Central memory CD8-positive, alpha-beta T cell (primary cell): Measurements from ENCODE around the gene ZNF143.
"Not testable (repeated sequence)": the region's sequence is repeated elsewhere in the genome, so short reads cannot be mapped to it uniquely, and the experiment has no call there.

Experiments used
- ATAC-seq: fragments of 150-1000 bp; cut with Tn5 transposase; replicated peaks from 2 replicates; pipeline ENCODE4 v1.10.0; 2022; ENCODE audit warnings: mild to moderate bottlenecking, moderate FRiP score, moderate number of reproducible peaks; ENCODE audit not compliant: poor library complexity, severe bottlenecking; ENCODE audit errors: extremely low read depth
- DNase-seq, 2 donors: peaks; one replicate each; pipeline ENCODE4 v3.0.0; 2021; ENCODE audit warnings: low spot score in 2 of 2
- H3K27ac Mint-ChIP-seq: one replicate; pipeline ENCODE4 v1.8.0; 2022; ENCODE audit warnings: low read depth, mild to moderate bottlenecking, moderate library complexity, mixed read lengths
- H3K27me3 Mint-ChIP-seq: one replicate; pipeline ENCODE4 v1.8.0; 2022; ENCODE audit warnings: mixed read lengths
- H3K36me3 Mint-ChIP-seq: one replicate; pipeline ENCODE4 v1.8.0; 2022; ENCODE audit warnings: mild to moderate bottlenecking, moderate library complexity, mixed read lengths; ENCODE audit not compliant: insufficient read depth
- H3K4me1 Mint-ChIP-seq: one replicate; pipeline ENCODE4 v1.8.0; 2022; ENCODE audit warnings: mixed read lengths
- H3K4me3 Mint-ChIP-seq: one replicate; pipeline ENCODE4 v1.8.0; 2022; ENCODE audit warnings: mild to moderate bottlenecking, moderate library complexity, mixed read lengths
- H3K9me3 Mint-ChIP-seq: one replicate; pipeline ENCODE4 v1.8.0; 2022; ENCODE audit warnings: mixed read lengths

Gene ZNF143

DNA sequence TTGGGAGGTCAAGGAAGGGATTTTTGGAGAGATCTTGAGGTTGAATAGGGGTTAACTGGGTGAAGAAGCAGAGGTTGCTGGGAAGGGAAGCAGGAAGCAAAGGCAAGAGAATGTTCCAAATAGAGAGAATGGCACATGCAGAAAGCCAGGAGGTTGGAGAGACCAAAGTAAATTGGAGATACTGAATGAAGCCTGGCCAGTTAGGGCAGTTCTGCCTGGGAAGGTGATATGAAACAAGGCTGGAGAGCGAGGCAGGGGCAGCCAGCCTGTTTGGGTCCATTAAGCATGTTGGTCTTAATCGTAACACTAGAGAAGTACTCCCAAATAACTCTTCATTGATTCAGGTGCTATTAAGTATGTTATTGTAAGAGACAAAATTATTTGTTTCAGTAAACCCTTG, 48.2 kb downstream of the ZNF143 start:
- Mint-ChIP-seq H3K36me3 (peaks cover 48% of the 10 kb centered on the region), H3K27ac (no peak overlapping the region)

DNA sequence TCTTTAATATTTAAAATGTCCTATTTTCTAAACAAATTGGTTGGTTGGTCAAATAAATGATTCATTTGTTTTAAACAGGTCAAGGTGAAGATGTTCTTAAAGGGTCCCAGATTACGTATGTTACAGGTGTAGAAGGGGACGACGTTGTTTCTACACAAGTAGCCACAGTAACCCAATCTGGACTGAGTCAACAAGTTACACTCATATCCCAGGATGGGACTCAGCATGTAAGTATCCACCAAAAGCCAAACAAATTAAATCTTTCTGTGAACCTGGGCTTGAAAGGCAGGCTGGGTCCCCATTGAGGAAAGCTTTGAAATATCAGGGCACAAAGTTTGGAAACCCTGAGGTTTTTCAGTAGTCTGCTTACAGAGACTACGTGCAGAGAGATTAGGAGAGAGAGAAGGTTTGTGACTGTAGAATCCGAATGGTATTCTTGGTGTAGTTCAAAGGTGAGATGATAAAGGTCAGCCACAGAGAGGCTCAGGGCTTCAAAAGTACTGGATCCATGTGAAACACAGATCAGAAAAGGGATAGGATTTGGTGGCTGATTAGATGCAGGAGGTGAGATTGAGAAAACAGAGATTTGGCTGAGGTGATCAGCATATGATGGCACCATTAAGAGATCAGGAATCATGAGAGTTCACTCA, 51.7 kb downstream of the ZNF143 start:
- H3K9me3 Mint-ChIP-seq, result no peaks in the 10 kb centered on the region
- H3K4me3 Mint-ChIP-seq, result no peak overlapping the region
- ATAC-seq, result no peak
- H3K4me1 Mint-ChIP-seq, result peaks cover 12% of the 10 kb centered on the region
- no peaks in the 10 kb centered on the region for H3K27me3 Mint-ChIP-seq
- DNase-seq, result no peak
- H3K36me3 Mint-ChIP-seq, result peaks cover 58% of the 10 kb centered on the region
- H3K27ac Mint-ChIP-seq, result no peak overlapping the region

More for the DNA sequence above, 48.2 kb downstream of the ZNF143 start:
- no peak for DNase-seq
- Mint-ChIP-seq H3K4me3 (no peak overlapping the region), H3K27me3 (no peaks in the 10 kb centered on the region), H3K9me3 (no peaks in the 10 kb centered on the region), H3K4me1 (peaks cover 17% of the 10 kb centered on the region)
- no peak for ATAC-seq

DNA sequence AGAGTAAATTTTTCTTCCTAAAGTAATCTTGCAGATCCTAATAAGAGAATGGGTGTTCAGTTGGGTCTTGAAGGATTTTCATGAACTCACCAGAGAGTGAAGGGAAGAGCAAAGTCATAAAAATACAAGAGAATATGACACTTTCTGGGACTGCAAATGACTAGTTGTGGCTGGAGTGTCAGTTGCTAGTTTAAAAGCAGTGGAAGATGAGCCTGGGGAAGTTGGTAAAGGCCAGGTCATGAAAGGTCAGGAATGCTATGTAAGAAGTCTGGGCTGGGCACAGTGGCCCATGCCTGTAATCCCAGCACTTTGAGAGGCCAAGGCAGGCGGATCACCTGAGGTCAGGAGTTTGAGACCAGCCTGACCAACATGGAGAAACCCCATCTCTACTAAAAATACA, 53.8 kb downstream of the ZNF143 start:
- H3K9me3 Mint-ChIP-seq, H3K27me3 Mint-ChIP-seq, DNase-seq, ATAC-seq, H3K4me3 Mint-ChIP-seq: not testable (repeated sequence)
- Mint-ChIP-seq H3K4me1 (peaks cover 10% of the 10 kb centered on the region), H3K36me3 (peaks cover 67% of the 10 kb centered on the region), H3K27ac (peak overlapping the region; percentile 13)

DNA sequence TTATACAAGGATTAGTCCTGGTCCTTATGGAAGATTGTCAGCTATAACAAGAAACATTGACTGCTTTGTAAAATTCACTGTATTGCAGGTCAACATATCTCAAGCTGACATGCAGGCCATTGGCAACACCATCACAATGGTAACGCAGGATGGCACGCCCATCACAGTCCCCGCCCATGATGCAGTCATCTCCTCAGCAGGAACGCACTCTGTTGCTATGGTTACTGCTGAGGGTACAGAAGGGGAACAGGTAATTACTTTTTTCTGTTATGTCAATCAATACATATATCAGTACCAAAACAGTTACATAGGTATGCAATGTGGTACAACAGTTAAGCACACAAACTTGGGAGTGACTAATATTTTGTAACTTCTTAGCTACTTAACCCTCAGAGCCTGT, 55.3 kb downstream of the ZNF143 start:
- Mint-ChIP-seq H3K27ac (no peak overlapping the region), H3K36me3 (peaks cover 67% of the 10 kb centered on the region), H3K27me3 (no peaks in the 10 kb centered on the region), H3K9me3 (no peaks in the 10 kb centered on the region), H3K4me3 (no peak overlapping the region), H3K4me1 (no peaks in the 10 kb centered on the region)
- DNase-seq, result no peak
- no peak for ATAC-seq

DNA sequence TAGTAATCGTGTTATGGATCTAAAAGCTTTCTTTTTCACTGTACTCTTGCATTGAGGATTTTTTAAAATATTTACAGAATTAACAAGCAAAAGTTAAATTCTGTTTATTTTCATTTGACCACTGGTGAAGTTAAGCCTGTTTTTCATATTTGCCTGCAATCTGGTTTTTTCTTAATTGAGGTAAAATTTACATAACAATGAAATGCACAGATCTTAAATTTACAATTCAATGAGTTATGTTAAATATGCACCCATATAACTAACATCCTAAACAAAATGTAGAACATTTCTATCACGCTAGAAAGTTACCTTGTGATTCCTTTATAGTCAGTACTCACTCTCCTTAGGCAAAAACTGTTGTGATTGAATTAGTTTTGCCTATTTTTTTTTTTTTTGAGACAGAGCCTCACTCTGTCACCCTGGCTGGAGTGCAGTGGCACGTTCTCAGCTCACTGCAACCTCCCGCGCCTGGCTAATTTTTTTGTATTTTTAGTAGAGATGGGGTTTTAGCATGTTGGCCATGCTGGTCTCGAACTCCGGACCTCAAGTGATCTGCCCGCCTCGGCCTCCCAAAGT, 58.1 kb downstream of the ZNF143 start:
- ATAC-seq (no peak), DNase-seq (no peak)
- H3K27me3 Mint-ChIP-seq, result no peaks in the 10 kb centered on the region
- no peaks in the 10 kb centered on the region for H3K9me3 Mint-ChIP-seq
- H3K27ac Mint-ChIP-seq, result no peak overlapping the region
- no peaks in the 10 kb centered on the region for H3K4me1 Mint-ChIP-seq
- H3K4me3 Mint-ChIP-seq, result no peak overlapping the region
- H3K36me3 Mint-ChIP-seq, result peaks cover 53% of the 10 kb centered on the region

DNA sequence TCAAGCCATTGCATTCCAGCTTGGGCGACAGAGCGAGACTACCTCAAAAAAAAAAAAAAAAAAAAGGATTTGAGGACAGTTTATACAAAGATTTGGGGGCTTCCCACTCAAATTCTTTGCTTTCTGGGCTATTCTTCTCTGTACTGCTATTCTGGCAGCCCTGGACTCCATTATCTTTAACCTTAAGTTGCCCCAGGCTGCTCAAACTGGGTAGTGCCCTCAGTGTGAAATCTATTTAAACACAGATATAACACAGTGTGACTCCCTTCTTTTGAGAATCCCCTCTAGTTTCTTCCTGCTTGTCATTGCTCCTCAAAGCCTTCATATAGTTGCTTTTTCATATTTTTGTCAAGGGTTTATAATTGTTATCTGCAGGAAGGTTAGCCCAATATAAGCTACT, 63.2 kb downstream of the ZNF143 start:
- no peak for DNase-seq
- Mint-ChIP-seq H3K27ac (no peak overlapping the region), H3K4me3 (no peak overlapping the region), H3K27me3 (no peaks in the 10 kb centered on the region), H3K36me3 (peaks cover 39% of the 10 kb centered on the region), H3K4me1 (no peaks in the 10 kb centered on the region), H3K9me3 (no peaks in the 10 kb centered on the region)
- ATAC-seq, result no peak

DNA sequence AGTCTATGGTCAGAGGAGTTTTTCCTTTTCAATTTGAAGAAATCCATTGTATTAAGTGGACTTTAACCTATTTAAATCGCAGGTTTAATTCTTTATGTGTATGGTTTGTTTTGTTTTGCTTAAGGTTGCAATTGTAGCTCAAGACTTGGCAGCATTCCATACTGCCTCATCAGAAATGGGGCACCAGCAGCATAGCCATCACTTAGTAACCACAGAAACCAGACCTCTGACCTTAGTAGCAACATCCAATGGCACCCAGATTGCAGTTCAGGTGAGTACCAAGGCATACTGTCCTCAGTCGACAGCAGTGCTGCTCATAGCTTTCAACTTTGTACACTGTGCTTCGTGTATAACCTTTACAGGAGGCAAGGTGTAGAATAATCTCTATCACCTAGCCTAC, 64.3 kb downstream of the ZNF143 start:
- ATAC-seq (no peak), DNase-seq (no peak)
- no peak overlapping the region for H3K4me3 Mint-ChIP-seq
- H3K4me1 Mint-ChIP-seq, result no peaks in the 10 kb centered on the region
- peaks cover 33% of the 10 kb centered on the region for H3K36me3 Mint-ChIP-seq
- no peak overlapping the region for H3K27ac Mint-ChIP-seq
- H3K9me3 Mint-ChIP-seq, result no peaks in the 10 kb centered on the region
- H3K27me3 Mint-ChIP-seq, result no peaks in the 10 kb centered on the region

DNA sequence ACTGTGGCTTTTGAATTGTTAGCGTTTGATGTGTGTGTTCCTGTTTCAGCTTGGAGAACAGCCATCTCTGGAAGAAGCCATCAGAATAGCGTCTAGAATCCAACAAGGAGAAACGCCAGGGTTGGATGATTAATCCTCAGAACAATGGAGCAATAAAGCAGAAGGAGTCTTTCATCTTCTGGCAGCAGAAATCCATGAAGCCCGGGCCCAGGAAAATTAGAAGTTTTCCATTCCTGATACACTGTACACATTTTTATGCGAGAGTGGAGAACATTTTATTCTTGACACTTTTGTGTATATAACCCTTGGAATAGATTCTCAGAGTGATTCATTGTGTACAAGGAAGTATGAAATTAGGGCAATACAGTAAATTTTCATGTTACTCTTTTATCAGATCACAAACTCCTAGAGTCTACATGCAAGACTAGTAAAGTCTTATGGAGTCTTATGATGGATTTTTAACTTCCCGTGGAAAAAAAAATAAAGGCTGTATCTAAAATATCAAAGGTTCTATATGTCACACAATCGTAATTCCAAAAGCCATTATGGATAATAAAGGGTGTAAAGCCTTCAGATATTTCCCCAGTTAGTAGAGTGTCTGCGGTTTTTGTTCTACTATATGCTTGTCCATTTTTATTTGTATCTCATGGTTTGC, 66.8 kb downstream of the ZNF143 start:
- Mint-ChIP-seq H3K4me3 (no peak overlapping the region), H3K27me3 (no peaks in the 10 kb centered on the region), H3K36me3 (peaks cover 24% of the 10 kb centered on the region), H3K9me3 (no peaks in the 10 kb centered on the region), H3K27ac (no peak overlapping the region), H3K4me1 (no peaks in the 10 kb centered on the region)
- DNase-seq (no peak), ATAC-seq (no peak)

DNA sequence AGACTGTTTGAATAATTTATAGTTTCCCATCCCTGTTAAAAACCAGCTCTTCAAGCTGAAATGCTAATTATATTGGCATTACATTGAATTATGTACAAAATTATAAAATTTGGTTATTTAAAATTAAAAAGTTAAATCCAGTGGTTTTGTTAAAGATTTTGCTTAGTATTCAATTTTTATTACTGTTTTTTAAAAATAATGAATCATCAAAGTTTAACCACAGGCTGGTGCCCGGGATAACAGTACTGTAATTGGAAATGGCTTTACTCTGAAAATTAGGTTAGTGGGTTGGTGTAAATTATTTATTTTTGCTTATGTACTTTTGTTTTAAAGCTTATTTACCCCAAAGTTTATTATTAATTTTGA, 67.3 kb downstream of the ZNF143 start:
- DNase-seq (no peak), ATAC-seq (no peak)
- Mint-ChIP-seq H3K4me3 (no peak overlapping the region), H3K27ac (no peak overlapping the region), H3K4me1 (no peaks in the 10 kb centered on the region), H3K27me3 (no peaks in the 10 kb centered on the region), H3K9me3 (no peaks in the 10 kb centered on the region), H3K36me3 (peaks cover 23% of the 10 kb centered on the region)

DNA sequence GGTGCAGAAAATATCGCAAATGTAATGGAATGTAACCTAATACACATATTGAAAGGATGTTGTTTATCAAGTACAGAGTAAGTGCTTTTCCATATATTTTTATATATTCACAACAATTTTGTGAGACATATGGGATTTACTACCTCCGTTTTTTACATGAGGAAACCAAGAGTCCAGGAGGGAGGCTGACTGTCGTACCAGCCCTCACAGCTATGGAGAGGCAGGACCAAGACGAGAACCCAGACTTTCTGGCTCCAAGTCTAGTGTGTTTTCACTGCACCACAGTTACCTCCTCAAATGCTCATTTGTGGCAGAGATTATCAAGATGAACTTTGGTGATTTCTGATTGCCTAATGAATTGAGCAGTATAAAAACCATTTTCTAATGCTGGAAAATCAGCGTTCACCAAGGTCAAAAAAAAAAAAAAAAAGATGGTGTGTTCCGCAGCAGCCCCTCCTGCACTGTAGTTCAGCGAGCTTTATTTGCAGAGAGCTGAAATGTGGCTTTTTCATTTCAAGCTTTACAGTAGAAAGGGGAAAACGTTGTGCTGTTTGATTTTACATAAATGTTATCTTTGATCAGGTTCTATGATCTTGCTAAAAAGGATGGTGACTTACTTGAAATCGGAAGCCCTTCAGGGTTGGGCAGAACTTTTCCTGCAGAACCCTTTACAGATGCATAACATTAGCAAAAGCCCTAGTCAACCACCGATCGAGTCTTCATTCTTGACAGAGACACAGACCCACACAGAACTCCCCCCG, 67.9 kb downstream of the ZNF143 start:
- H3K9me3 Mint-ChIP-seq, result no peaks in the 10 kb centered on the region
- peaks cover 22% of the 10 kb centered on the region for H3K36me3 Mint-ChIP-seq
- no peak overlapping the region for H3K27ac Mint-ChIP-seq
- DNase-seq, result no peak
- no peaks in the 10 kb centered on the region for H3K27me3 Mint-ChIP-seq
- no peak overlapping the region for H3K4me3 Mint-ChIP-seq
- no peaks in the 10 kb centered on the region for H3K4me1 Mint-ChIP-seq
- no peak for ATAC-seq

DNA sequence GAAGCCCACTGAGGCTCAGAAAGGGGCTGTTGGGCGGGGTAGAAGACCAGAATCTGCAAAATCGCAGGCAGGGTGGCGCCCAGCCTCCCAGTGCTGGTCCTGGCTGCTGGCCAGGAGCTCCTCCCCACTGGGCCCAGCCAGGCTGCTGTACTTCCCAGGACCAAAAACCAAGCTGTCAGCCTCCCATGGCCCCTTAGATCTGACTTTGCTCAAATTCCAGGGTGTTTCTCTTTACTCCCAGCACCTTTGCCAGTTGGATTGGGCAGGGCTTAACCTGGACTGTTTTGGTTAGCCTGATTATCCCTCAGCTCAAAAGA, 68.5 kb downstream of the ZNF143 start:
- Mint-ChIP-seq H3K27me3 (no peaks in the 10 kb centered on the region), H3K9me3 (no peaks in the 10 kb centered on the region), H3K27ac (no peak overlapping the region), H3K36me3 (peaks cover 22% of the 10 kb centered on the region), H3K4me3 (no peak overlapping the region), H3K4me1 (no peaks in the 10 kb centered on the region)
- ATAC-seq, result no peak
- no peak for DNase-seq

DNA sequence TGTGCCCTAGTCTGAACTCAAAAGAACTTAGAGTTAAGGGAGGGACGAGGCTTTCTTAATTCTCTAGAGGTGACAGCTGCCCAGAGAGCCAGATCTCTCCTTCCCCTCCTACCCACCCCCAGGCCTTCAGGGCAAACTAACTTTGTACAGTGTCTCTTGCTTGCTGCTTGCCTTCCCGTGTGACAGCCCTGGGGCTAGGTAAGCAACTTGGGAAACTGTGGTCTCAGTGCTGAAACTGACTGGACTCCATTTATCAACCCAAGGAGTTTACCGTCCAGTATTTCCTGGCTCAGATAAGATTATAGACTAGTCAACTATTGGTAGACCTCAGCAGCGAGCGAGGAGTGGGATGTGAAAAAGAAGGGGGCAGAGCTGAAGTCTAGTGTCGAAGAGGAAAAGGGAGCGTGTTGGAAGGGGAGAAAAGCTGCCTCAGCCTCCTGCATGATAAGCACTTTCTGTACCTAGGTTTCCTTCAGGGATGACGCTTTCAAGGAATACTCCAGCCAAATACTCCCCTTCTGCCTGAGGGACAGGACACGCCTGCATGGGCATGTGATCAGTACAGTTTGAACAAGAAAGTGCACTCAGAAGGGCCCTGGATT, 69.3 kb downstream of the ZNF143 start:
- no peaks in the 10 kb centered on the region for H3K27me3 Mint-ChIP-seq
- ATAC-seq, result no peak
- no peak overlapping the region for H3K4me3 Mint-ChIP-seq
- H3K9me3 Mint-ChIP-seq, result no peaks in the 10 kb centered on the region
- peaks cover 16% of the 10 kb centered on the region for H3K36me3 Mint-ChIP-seq
- no peak for DNase-seq
- no peak overlapping the region for H3K27ac Mint-ChIP-seq
- no peaks in the 10 kb centered on the region for H3K4me1 Mint-ChIP-seq
